ENCODE measurements around the gene SYT2.
"Not testable (repeated sequence)": the region's sequence is repeated elsewhere in the genome, so short reads cannot be mapped to it uniquely, and the experiment has no call there.

Gene SYT2

DNA sequence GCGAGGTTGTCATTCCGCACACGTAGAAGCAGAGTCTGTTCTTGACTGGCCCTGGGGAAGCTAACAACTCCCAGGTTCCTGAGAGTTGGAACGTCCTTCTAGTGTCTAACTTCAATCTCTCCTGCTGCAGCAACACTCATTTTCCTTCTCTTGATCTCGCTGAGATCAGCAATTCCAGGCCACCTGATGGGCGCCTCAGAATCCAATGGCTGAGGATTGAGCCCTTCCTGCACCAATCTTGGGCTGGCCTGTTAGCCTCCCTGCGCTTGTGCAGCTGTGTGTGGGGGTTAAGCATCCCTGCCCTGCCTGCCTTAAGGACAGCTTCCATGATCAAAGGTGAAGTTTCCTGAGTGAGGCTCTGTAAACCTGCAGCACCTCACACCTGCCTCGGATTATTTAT, 87.9 kb downstream of the SYT2 start:
- DNase-seq (no peak), ATAC-seq (no peak)
- peaks cover 10% of the 10 kb centered on the region for H3K4me1 Mint-ChIP-seq
- H3K27ac Mint-ChIP-seq: no peak overlapping the region
- H3K27me3 Mint-ChIP-seq: peaks cover 22% of the 10 kb centered on the region
- no peaks in the 10 kb centered on the region for H3K36me3 Mint-ChIP-seq (ENCODE audit: low read depth)
- H3K9me3 Mint-ChIP-seq: no peaks in the 10 kb centered on the region
- H3K4me3 Mint-ChIP-seq: no peak overlapping the region

DNA sequence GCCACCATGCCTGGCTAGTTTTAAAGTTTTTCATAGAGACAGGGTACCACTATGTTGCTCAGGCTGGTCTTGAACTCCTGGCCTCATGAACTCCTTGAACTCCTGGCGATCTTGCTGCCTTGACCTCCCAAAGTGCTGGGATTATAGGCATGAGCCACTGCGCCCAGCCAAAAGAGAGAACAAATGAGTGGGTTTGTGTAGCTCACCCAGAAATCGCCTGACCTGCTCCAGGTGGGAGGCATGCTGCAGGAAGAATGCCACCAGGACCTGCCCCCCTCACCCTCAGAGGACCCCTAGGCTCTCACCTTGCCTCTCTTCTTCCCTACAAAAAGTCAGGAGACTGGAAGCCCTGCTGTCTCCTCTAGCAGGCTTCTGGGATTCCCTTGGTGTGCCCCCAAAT, 88.8 kb downstream of the SYT2 start:
- Mint-ChIP-seq H3K4me1 (peaks cover 12% of the 10 kb centered on the region), H3K36me3 (ENCODE audit: low read depth) (no peaks in the 10 kb centered on the region), H3K9me3 (no peaks in the 10 kb centered on the region), H3K4me3 (no peak overlapping the region), H3K27ac (no peak overlapping the region), H3K27me3 (peaks cover 27% of the 10 kb centered on the region)
- ATAC-seq (no peak), DNase-seq (no peak)

DNA sequence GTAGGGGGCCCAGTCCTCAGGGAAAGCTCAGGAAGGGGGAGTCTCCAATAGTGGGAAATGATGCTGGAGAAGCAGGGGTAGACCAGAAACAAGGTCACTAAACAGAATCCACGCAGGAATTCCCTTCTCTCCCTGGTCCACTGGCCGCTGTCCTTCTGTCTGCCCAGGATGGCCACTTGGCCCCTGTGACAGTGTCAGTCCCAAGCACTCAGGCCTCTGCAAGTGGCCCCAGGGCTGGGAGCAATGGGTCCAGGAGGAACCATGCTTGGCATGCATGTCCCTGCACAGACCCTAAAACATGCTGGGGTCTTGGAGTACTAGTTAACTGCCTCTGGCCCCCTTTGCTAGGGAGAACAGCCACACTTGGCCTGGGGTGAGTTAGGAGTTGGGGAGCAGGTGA, 90.2 kb downstream of the SYT2 start:
- not testable (repeated sequence) for DNase-seq; H3K36me3 Mint-ChIP-seq (ENCODE audit: low read depth); H3K9me3 Mint-ChIP-seq; H3K27ac Mint-ChIP-seq; ATAC-seq; H3K4me3 Mint-ChIP-seq
- Mint-ChIP-seq H3K27me3 (peaks cover 25% of the 10 kb centered on the region), H3K4me1 (peaks cover 26% of the 10 kb centered on the region)

DNA sequence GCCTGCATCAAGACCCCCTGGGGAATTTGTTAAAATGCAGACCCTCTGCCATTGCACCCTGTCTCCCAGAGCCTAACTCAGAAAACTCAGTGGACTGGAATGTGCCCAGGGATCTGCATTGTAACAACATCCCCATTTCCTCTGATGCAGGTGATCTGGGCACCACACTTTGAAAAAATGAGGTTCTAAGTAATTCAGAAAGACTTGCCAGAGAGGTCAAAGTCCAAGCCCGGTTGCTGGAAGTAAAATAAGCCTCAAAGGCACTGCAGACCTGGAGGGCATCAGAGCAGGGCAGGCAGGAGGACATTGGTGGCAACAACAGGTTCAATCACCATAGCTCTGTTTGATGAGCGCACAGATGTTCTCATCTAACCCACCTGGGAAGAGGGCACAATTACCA, 90.7 kb downstream of the SYT2 start:
- no peak for ATAC-seq
- DNase-seq: no peak
- Mint-ChIP-seq H3K9me3 (no peaks in the 10 kb centered on the region), H3K4me1 (peaks cover 31% of the 10 kb centered on the region), H3K27ac (no peak overlapping the region), H3K36me3 (ENCODE audit: low read depth) (no peaks in the 10 kb centered on the region), H3K27me3 (peaks cover 25% of the 10 kb centered on the region), H3K4me3 (no peak overlapping the region)

DNA sequence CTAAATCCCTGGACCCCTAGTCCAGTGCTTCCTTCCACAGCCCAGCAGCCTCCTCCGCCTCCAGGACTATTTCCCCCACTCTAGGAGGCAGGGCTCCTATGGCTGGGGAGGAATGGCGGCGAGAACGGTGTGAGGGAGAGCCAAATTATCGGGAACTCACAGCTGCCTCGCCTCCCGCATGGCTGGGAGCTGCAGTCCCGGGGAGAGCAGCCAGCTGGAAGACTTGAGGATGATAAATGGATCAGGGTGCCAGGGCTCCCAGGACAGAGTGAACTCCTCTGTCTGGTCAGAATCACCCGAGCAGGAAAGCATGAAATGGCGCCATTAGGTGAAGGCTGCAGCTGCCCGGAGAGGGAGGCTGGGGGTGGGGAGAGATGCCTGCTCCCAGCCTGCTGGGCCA, 91.2 kb downstream of the SYT2 start:
- H3K27me3 Mint-ChIP-seq: peaks cover 25% of the 10 kb centered on the region
- not testable (repeated sequence) for H3K36me3 Mint-ChIP-seq (ENCODE audit: low read depth); H3K9me3 Mint-ChIP-seq; ATAC-seq; DNase-seq; H3K4me3 Mint-ChIP-seq; H3K27ac Mint-ChIP-seq
- H3K4me1 Mint-ChIP-seq: peaks cover 34% of the 10 kb centered on the region

DNA sequence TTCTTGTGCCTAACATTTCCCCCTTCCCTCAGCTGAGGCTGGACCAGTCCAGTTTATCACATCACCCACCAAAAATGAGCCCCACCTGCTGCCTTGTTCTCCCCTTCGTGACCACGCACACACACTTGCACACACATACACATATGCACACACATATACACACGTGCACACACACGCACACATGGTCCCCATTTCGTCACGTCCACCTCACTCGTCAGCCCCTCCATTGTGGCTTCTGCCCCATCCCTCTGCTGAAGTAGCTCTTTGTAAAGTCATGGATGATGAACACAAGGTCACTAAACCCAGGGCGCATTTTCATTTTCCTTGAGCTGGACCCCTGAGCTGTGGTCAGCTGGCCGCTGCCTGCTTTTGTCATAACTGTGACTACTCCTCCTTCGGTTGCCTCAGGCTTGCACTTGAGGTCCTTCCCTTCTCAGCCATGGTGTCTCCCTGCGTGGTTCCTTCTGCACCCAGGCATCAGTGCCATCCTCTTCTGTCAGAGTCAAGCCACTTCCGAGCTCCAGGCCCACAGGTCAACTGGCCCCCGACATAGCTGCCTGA, 93.8 kb downstream of the SYT2 start:
- Mint-ChIP-seq H3K4me3 (no peak overlapping the region), H3K4me1 (peaks cover 35% of the 10 kb centered on the region), H3K36me3 (ENCODE audit: low read depth) (no peaks in the 10 kb centered on the region)

DNA sequence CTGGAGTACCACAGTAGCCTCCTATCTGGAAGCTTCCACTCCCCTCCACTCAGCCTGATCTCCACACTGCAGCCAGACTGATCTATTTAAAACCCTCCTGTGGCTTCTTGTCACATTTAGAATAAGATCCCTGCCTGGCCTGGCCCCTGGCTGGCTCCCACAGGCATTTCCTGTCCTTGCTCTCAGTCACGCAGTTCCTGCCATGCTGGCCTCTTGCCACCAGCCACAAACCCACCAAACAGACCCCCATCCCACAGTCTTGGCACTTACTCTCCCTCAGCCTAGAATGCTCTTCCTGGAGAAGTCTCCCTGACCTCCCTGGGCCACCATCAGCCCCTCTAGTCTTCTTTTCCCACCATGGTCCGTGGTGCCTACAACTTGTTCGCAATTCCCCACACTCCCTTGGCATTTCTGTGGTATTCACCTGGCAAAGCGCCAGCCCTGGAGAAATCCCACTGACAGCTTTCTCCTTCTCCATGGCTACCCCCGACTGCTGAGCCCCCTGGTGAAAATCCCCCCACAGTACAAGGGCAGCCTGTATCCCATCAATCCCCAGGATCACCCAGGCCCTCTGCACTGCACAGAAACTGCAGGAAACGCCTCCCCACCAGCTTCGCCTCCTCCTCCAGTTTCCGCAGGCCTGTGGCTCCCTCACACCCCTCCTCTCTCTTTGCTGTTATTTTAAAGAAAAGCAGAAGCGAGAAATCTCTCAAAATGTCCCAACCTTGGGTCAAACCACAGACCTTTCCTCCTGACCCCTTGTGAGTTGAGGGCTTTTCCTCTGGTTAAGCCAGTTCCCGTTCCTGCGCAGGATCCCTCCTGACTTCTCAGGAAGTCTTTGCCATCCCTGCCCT, 94.5 kb downstream of the SYT2 start:
- H3K27me3 Mint-ChIP-seq: peaks cover 25% of the 10 kb centered on the region
- peak overlapping the region; percentile 19 for H3K4me3 Mint-ChIP-seq
- no peaks in the 10 kb centered on the region for H3K9me3 Mint-ChIP-seq
- ATAC-seq (peak; percentile 42), DNase-seq (peak; percentile 19)
- H3K27ac Mint-ChIP-seq: peak overlapping the region; percentile 0
- H3K36me3 Mint-ChIP-seq (ENCODE audit: low read depth): no peaks in the 10 kb centered on the region
- H3K4me1 Mint-ChIP-seq: peaks cover 35% of the 10 kb centered on the region

More for the DNA sequence above, 93.8 kb downstream of the SYT2 start:
- ATAC-seq (no peak), DNase-seq (no peak)
- Mint-ChIP-seq H3K9me3 (no peaks in the 10 kb centered on the region), H3K27me3 (peaks cover 25% of the 10 kb centered on the region), H3K27ac (peak overlapping the region; percentile 0)

DNA sequence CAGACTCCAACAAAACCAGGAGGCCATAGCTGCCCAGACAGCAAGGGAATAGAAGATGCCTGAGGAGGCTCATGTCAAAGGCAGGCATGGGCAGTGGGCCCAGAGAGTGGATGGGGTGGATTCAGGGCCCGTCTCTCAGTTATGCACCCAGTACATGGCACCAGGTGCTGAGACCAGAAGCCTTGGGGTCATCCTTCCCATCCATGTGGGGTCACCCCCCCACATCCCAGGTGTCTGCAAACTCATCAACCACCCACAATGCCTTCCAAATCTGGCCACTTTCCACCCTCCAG, 95.1 kb downstream of the SYT2 start:
- DNase-seq; H3K36me3 Mint-ChIP-seq (ENCODE audit: low read depth); H3K4me3 Mint-ChIP-seq; H3K9me3 Mint-ChIP-seq: not testable (repeated sequence)
- ATAC-seq: peak; percentile 6
- H3K27ac Mint-ChIP-seq: peak overlapping the region; percentile 0
- H3K27me3 Mint-ChIP-seq: peaks cover 25% of the 10 kb centered on the region
- peaks cover 35% of the 10 kb centered on the region for H3K4me1 Mint-ChIP-seq

DNA sequence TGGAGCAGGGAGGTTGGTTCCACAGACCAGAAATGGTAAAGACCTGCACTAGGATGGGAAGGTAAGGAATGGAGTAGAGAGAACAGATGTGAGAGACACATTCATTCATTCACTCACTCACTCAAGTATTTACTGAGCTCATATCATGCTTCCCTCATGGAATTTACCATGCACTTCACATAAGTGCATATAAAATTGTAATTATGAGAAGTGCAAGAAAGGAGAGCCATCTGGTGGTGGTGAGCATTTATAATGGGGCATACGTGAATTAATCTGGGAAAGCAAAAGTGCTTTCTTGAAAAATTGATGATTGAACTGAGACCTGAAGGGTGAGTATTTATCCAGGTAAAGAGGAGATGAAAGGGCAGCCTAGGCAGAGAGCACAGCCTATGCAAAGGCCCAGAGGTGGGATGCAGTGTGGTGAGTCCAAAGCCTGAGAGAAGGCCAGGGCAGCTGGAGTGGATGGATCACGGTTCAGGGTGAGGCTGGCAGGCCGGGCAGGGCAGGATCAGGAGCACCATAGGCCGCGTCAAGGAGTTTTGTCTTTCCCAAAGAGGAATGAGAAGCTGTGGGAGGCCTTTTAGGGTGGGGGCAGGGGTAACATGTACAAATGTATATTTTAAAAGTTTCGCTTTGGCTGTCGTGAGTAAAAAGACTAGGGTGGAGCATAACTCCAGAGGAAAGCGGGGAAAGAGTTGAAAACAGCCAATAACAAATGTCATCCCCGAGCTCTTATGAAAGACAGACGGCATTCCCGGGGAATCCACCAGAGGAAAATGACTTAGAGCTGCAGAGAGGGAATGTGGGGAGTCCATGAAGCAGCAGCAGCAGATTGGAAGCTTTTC, 95.7 kb downstream of the SYT2 start:
- H3K27ac Mint-ChIP-seq; ATAC-seq; H3K36me3 Mint-ChIP-seq (ENCODE audit: low read depth); H3K4me3 Mint-ChIP-seq; H3K9me3 Mint-ChIP-seq; DNase-seq: not testable (repeated sequence)
- H3K27me3 Mint-ChIP-seq: peaks cover 22% of the 10 kb centered on the region
- peaks cover 35% of the 10 kb centered on the region for H3K4me1 Mint-ChIP-seq

DNA sequence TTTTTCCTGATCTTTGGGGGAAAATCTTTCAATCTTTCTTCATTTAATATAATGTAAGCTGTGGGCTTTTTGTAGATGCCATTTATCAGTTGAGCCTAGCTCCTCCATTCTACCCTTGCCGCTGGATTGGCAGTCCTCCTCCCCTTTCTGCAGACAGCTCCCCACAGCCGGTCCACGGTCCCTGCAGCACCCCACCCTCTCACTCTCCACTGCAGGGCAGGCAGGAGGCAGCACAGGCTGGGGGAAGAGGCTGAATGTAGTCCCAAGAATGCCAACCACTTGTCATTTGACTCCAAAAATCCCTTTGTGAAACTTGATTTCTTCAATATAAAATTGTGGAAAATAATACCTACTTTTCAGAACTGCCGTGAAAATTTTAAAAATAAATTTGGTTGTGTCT, 96.7 kb downstream of the SYT2 start:
- ATAC-seq (no peak), DNase-seq (no peak)
- no peak overlapping the region for H3K27ac Mint-ChIP-seq
- H3K36me3 Mint-ChIP-seq (ENCODE audit: low read depth): no peaks in the 10 kb centered on the region
- H3K4me3 Mint-ChIP-seq: no peak overlapping the region
- H3K27me3 Mint-ChIP-seq: peaks cover 15% of the 10 kb centered on the region
- no peaks in the 10 kb centered on the region for H3K9me3 Mint-ChIP-seq
- H3K4me1 Mint-ChIP-seq: peaks cover 34% of the 10 kb centered on the region

DNA sequence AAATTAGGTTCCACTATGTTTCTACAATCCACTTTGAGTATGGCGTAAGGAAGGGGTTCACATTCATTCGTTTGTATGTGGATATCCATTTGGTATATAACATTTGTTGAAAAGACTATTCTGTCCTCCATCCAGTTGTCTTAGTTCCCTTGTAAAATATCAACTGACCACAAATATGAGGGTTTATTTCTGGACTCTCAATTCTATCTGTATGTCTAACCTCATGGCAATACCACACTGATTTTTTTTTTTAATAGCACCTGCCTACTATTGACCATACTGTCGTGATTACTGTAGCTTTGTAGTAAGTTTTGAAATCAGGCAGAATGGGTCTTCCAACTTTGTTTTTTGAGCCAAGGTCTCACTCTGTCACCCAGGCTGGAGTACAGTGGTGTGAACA, 98.2 kb downstream of the SYT2 start:
- not testable (repeated sequence) for H3K27ac Mint-ChIP-seq; ATAC-seq; H3K27me3 Mint-ChIP-seq; DNase-seq; H3K36me3 Mint-ChIP-seq (ENCODE audit: low read depth); H3K4me3 Mint-ChIP-seq; H3K9me3 Mint-ChIP-seq
- H3K4me1 Mint-ChIP-seq: peaks cover 29% of the 10 kb centered on the region

DNA sequence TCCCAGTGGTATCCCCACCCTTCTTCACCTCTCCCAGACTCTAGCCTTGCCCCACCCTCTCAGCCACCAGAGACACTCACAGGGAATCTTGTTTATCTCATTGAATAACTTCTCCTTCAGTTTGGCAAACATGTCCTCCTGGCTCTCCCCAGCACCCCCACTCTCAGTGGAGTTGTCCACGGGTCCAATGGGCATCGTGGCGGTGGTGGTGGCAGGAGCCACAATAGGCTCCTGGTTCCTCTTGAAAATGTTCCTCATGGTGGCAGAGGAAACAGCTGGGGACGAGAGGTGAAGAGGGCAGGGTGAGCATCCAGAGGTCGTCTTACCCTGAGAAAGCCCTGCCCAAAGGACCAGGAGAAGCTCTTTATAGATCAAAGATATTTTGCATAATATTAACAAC, 104.7 kb downstream of the SYT2 start:
- ATAC-seq: no peak
- no peaks in the 10 kb centered on the region for H3K36me3 Mint-ChIP-seq (ENCODE audit: low read depth)
- no peaks in the 10 kb centered on the region for H3K4me1 Mint-ChIP-seq
- no peak overlapping the region for H3K27ac Mint-ChIP-seq
- DNase-seq: no peak
- no peaks in the 10 kb centered on the region for H3K9me3 Mint-ChIP-seq
- no peaks in the 10 kb centered on the region for H3K27me3 Mint-ChIP-seq
- H3K4me3 Mint-ChIP-seq: no peak overlapping the region

DNA sequence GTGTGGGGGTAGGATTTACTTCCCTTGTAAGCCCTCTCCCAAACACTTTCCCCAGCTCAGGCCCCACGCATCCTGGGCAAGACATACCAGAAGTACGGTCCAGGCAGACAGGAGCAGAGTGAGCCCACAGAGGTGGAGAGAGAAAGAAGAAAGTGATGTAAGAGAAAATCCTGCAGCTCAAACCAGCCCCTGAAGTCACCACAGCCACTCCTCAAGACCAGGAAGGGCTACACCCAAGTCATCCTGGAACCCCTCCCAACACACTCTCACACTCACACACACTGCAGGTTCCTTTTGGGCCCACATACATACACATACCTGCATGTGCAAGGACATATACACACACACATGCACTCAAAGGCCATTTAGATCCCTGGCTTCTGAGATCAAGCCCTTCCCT, 106.8 kb downstream of the SYT2 start:
- no peak for DNase-seq
- Mint-ChIP-seq H3K4me1 (no peaks in the 10 kb centered on the region), H3K9me3 (no peaks in the 10 kb centered on the region), H3K36me3 (ENCODE audit: low read depth) (no peaks in the 10 kb centered on the region), H3K27me3 (no peaks in the 10 kb centered on the region), H3K4me3 (no peak overlapping the region), H3K27ac (no peak overlapping the region)
- no peak for ATAC-seq

DNA sequence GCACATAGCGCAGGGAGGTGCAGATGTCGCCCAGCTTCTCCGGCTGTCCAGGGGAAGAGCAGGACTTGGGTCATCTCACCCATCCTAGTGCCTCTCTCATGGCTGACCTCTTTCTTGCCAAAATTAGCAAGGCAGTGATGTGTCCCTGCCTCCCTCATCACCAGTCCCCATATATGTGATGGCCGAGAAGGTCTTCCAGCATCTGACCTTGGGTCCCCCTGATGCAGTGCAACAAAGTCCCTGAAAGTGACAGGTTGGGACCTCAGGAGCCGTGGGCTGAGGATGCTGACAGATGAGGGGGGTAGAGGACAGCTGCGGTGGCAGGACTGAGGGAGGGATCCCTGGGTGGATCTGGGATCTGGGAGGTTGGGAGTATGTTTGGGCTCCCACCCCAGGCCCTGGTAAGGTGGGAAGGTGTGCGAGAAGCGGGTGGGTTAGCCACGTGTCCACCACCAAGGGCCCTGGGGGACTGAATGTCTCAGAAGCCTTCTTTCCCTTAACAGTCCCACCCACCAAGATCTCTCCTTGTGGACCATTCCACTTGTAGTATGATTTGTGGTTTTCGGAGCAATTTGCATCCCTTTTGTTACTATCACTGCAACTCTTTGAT, 109.7 kb downstream of the SYT2 start:
- H3K27me3 Mint-ChIP-seq: no peaks in the 10 kb centered on the region
- H3K9me3 Mint-ChIP-seq: no peaks in the 10 kb centered on the region
- H3K27ac Mint-ChIP-seq: no peak overlapping the region
- H3K36me3 Mint-ChIP-seq (ENCODE audit: low read depth): no peaks in the 10 kb centered on the region
- ATAC-seq (no peak), DNase-seq (no peak)
- H3K4me3 Mint-ChIP-seq: no peak overlapping the region
- H3K4me1 Mint-ChIP-seq: peaks cover 5% of the 10 kb centered on the region

All from activated naive CD8-positive, alpha-beta T cell treated with anti-CD3 and anti-CD28 coated beads, Interleukin-2, amount 50 U/mL, for 24 hours (primary cell).